Heart right ventricle (tissue), 16 donors: Measurements from ENCODE around the gene SLAMF7. TPM values are rescaled to one million over a fixed set of nuclear protein-coding genes. Genes with fewer than 3 reads are reported as not detected.

Source experiments
- ATAC-seq, 8 donors: fragments of 200-7000 bp; cut with Tn5 transposase; one replicate each; pipeline ENCODE4 v1.9.1; 2020; ENCODE audit warnings: mild to moderate bottlenecking in 8 of 8, moderate library complexity in 8 of 8, moderate number of reproducible peaks in 1 of 8
- DNase-seq, 2 donors: peaks; one replicate each; pipeline ENCODE4 v3.0.0-alpha.2; 2020
- H3K27ac ChIP-seq, 10 donors: fragments of 200-600 bp; sonication (generic) in 2 of 10; one replicate each; pipeline versions ENCODE4 v1.5.0 to v1.8.0; 2020 to 2022; ENCODE audit warnings: mild to moderate bottlenecking in 3 of 10
- H3K27me3 ChIP-seq, 7 donors: fragments of 200-600 bp; one replicate each; pipeline ENCODE4 v1.8.0; 2021 to 2022; ENCODE audit warnings: mild to moderate bottlenecking in 2 of 7
- H3K36me3 ChIP-seq, 9 donors: fragments of 200-600 bp; sonication (generic) in 1 of 9; one replicate each; pipeline versions ENCODE4 v1.5.0 to v1.8.0; 2020 to 2022; ENCODE audit warnings: mild to moderate bottlenecking in 2 of 9
- H3K4me1 ChIP-seq, 9 donors: fragments of 200-600 bp; sonication (generic) in 1 of 9; one replicate each; pipeline versions ENCODE4 v1.5.0 to v1.8.0; 2020 to 2022; ENCODE audit warnings: mild to moderate bottlenecking in 4 of 9
- H3K4me3 ChIP-seq, 10 donors: fragments of 200-600 bp; sonication (generic) in 2 of 10; one replicate each; pipeline versions ENCODE4 v1.5.0 to v1.8.0; 2020 to 2022; ENCODE audit warnings: mild to moderate bottlenecking in 7 of 10, moderate library complexity in 2 of 10
- H3K9me3 ChIP-seq, 11 donors: fragments of 200-600 bp in 10 of 11; sonication (generic) in 2 of 11; one replicate each; pipeline versions ENCODE4 v1.5.0 to v1.8.0; 2013 to 2022; ENCODE audit warnings: mild to moderate bottlenecking in 2 of 11, control low read depth in 1 of 11, moderate library complexity in 1 of 11
- CTCF ChIP-seq, 9 donors: fragments of 200-600 bp; sonication (generic) in 2 of 9; IDR thresholded peaks; one replicate each; pipeline versions ENCODE4 v1.5.0 to v1.8.0; 2021 to 2022; ENCODE audit warnings: antibody characterized with exemption in 9 of 9, mild to moderate bottlenecking in 5 of 9, moderate library complexity in 1 of 9
- WGBS, 2 donors: extraction: QIAGEN DNeasy Blood & Tissue Kit; methylation state at CpG; one replicate each; pipeline ENCODE4 v1.1.7; 2013; ENCODE audit warnings: inconsistent platforms in 1 of 2; 5-methylcytosine and 5-hydroxymethylcytosine counted together
- intact Hi-C, 10 donors: fragments of 100-400 bp; cut with DNase I; formaldehyde crosslinking; loops; one replicate each; pipeline versions ENCODE4 v1.11.1 to v1.14.2; 2022
- polyA plus RNA-seq, 2 donors: library from polyadenylated mRNA; stranded (reverse); fragments of 200-250 nt; gene quantifications; one replicate each; pipeline ENCODE4 v1.2.3, GENCODE V29; 2013
- total RNA-seq, 10 donors: library from RNA; stranded (reverse); fragmentation: NEBNext Ultra II Directional in 3 of 10; extraction: Animal tissue kit (Norgen Biotek cat#: 25700) in 3 of 10; gene quantifications; one replicate each; pipeline versions ENCODE4 v1.2.1 to v1.2.4, GENCODE V29; 2021 to 2023
- donor health status: Arrhythmogenic right ventricular cardiomyopathy.
- donor health status: ischemic (EF 13 %, LVEDD 7.1; RV severe dilation, severe dysfunction).
- donor health status: healthy with polysubstance abuse.
- donor health status: DM: no; HTN: yes; CAD: no.
- donor health status: DM: no; HTN: no; CAD: no.
- donor health status: ischemic (EF 25% LVEDD 6.9; RV normal size, moderate dysfunction).
- donor health status: ischemic (EF 25% LVEDD 5.7; RV mildly dilated, moderate dysfunction).
- donor health status: healthy.
- donor health status: DM: yes; HTN: yes; CAD: no.
- donor health status: Ischemic cardiomyopathy.
- donor health status: ischemic (EF 35%, LVEDD 5.7; RV mildly dilated, moderate dysfunction).
- donor health status: nonischemic (EF 11% LVEDD 7.7; RV severe dilation, severe dysfunction).
- donor health status: DM: yes; HTN: yes; CAD: no.
- donor health status: PGD.
- donor health status: ischemic (EF 29% LVEDD 5.4; RV normal size, mild dysfunction).
- donor health status: nonischemic (EF 23%, LVEDD 6.1; RV moderate dilation, normal function).

Gene SLAMF7
- total and polyA plus RNA-seq, 12 donors, result 0.11 to 19.4 (median 0.28) TPM

- H3K9me3 ChIP-seq, result no peaks in the 10 kb centered on the region
- no peak overlapping the region for H3K4me3 ChIP-seq
- H3K4me1 ChIP-seq, result peaks cover 0 to 43% (median 0%) of the 10 kb centered on the region in 9 donors
- peaks cover 0 to 5% (median 0%) of the 10 kb centered on the region in 9 donors for H3K36me3 ChIP-seq
- peaks cover 0 to 24% (median 6%) of the 10 kb centered on the region in 7 donors for H3K27me3 ChIP-seq
- TF ChIP-seq CTCF (IDR thresholded peaks at IDR 0.05), result no peak
- DNase-seq, result no peak
- intact Hi-C loops, result no loop called here
- ATAC-seq, result no peak
- H3K27ac ChIP-seq, result no peak overlapping the region
- 85% methylated on average over 7 of the region's 7 CpGs for WGBS, 2 donors
These were observed 7.9 kb downstream of the SLAMF7 start for GRCh38 chr1:160746836-160747500.

GRCh38 chr1:160747717-160748116 is 8.7 kb downstream of the SLAMF7 start:
- DNase-seq, result no peak

GRCh38 chr1:160748181-160748877 is 9.3 kb downstream of the SLAMF7 start:
- H3K4me1 ChIP-seq, result peaks cover 0 to 30% (median 0%) of the 10 kb centered on the region in 9 donors
- H3K27me3 ChIP-seq, result peaks cover 0 to 27% (median 10%) of the 10 kb centered on the region in 7 donors
- H3K36me3 ChIP-seq, result peaks cover 0 to 5% (median 0%) of the 10 kb centered on the region in 9 donors
- intact Hi-C loops, result no loop called here
- no peaks in the 10 kb centered on the region for H3K9me3 ChIP-seq
- H3K27ac ChIP-seq, result no peak overlapping the region
- ATAC-seq (no peak), DNase-seq (no peak)
- TF ChIP-seq CTCF (IDR thresholded peaks at IDR 0.05), result peak in 1 of 9 donors; percentile 6
- H3K4me3 ChIP-seq, result no peak overlapping the region
- WGBS, 2 donors, result 87 to 88% methylated on average over 10 of the region's 10 CpGs

More at GRCh38 chr1:160747717-160748116, 8.7 kb downstream of the SLAMF7 start:
- Histone ChIP-seq H3K27me3 (peaks cover 0 to 26% (median 10%) of the 10 kb centered on the region in 7 donors), H3K27ac (no peak overlapping the region), H3K4me3 (no peak overlapping the region), H3K36me3 (peaks cover 0 to 5% (median 0%) of the 10 kb centered on the region in 9 donors), H3K4me1 (peaks cover 0 to 35% (median 0%) of the 10 kb centered on the region in 9 donors), H3K9me3 (no peaks in the 10 kb centered on the region)
- ATAC-seq, result no peak
- TF ChIP-seq CTCF (IDR thresholded peaks at IDR 0.05), result no peak
- intact Hi-C loops, result no loop called here

DNA sequence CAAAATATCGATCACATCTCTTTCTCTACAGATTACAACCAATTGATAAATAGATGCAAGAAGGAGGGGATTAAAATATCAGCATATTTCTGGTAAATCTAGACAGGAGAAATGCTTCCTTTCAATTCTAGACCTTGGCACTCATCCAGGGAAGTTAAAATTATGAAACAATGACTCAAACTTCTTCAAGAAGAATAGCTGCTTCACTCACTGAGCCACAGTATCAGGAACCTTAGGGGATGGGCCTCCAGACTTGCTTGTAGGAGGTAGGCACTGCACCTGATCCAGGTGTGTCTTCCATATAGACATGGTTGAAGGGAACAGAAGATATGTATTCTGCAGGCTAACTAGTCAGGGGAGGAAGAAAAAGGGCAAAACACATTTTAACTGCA is 9.8 kb downstream of the SLAMF7 start:
- H3K36me3 ChIP-seq, result peaks cover 0 to 5% (median 0%) of the 10 kb centered on the region in 9 donors
- H3K27me3 ChIP-seq, result peaks cover 0 to 27% (median 10%) of the 10 kb centered on the region in 7 donors
- no peaks in the 10 kb centered on the region for H3K9me3 ChIP-seq
- WGBS, 2 donors, result 96 to 100% methylated on average over 1 of the region's 1 CpG
- TF ChIP-seq CTCF (IDR thresholded peaks at IDR 0.05), result no peak
- intact Hi-C loops, result no loop called here
- peaks cover 0 to 25% (median 0%) of the 10 kb centered on the region in 9 donors for H3K4me1 ChIP-seq
- DNase-seq, result no peak
- no peak overlapping the region for H3K27ac ChIP-seq
- H3K4me3 ChIP-seq, result no peak overlapping the region
- no peak for ATAC-seq
